Cardiac muscle cell (in vitro differentiated cells and primary cell): ENCODE results near the gene MRPS10. TPM values are rescaled to one million over a fixed set of nuclear protein-coding genes. Genes with fewer than 3 reads are reported as not detected.
A peak's percentile ranks its signal among the peaks of the same experiment; 100 is the strongest.

Source experiments
- DNase-seq, 2 donors: peaks; one replicate each; pipeline versions ENCODE4 v3.0.0 to v3.0.0-alpha.2; 2010 to 2017; ENCODE audit warnings: low read depth in 1 of 2, low spot score in 1 of 2
- H3K27ac ChIP-seq: fragments of 200-600 bp; sonication (generic); 2 replicates; pipeline ENCODE4 v1.5.1; 2016
- H3K27me3 ChIP-seq: fragments of 200-600 bp; sonication (generic); 2 replicates; pipeline ENCODE4 v1.6.0; 2016; ENCODE audit warnings: control low read depth
- H3K36me3 ChIP-seq: fragments of 200-600 bp; sonication (generic); 2 replicates; pipeline ENCODE4 v1.5.1; 2016; ENCODE audit warnings: control low read depth
- H3K4me1 ChIP-seq: fragments of 200-600 bp; sonication (generic); 2 replicates; pipeline ENCODE4 v1.8.1; 2017; ENCODE audit warnings: low read depth, mild to moderate bottlenecking, mixed run types
- H3K4me3 ChIP-seq: fragments of 200-600 bp; sonication (generic); 2 replicates; pipeline ENCODE4 v1.5.1; 2016; ENCODE audit warnings: mild to moderate bottlenecking
- H3K9me3 ChIP-seq: fragments of 200-600 bp; sonication (generic); 2 replicates; pipeline ENCODE4 v1.5.1; 2017; ENCODE audit warnings: low read depth, mild to moderate bottlenecking, control low read depth
- CTCF ChIP-seq: IDR thresholded peaks from 2 replicates; pipeline ENCODE4 v1.5.1; 2012; ENCODE audit warnings: low read depth, mild to moderate bottlenecking, low read length
- polyA plus RNA-seq: library from polyadenylated mRNA; unstranded; fragments of >200 nt; fragmentation: Nextera tagmentation; extraction: Ambion mirVana; gene quantifications from 2 replicates; pipeline ENCODE4 v1.2.1, GENCODE V29; 2016
- total RNA-seq: library from RNA; depleted of rRNA; stranded (reverse); fragments of >200 nt; gene quantifications from 2 replicates; pipeline ENCODE4 v1.2.3, GENCODE V29; 2016

The MRPS10 gene
- total and polyA plus RNA-seq, 2 experiments from 2014 or later: 15.8 to 39.8 TPM

- H3K36me3 ChIP-seq: no peaks in the 10 kb centered on the region
- DNase-seq: no peak
- H3K27ac ChIP-seq: no peak overlapping the region
- H3K4me1 ChIP-seq: peaks cover 6% of the 10 kb centered on the region
- no peak overlapping the region for H3K4me3 ChIP-seq
- no peak for TF ChIP-seq CTCF
- no peaks in the 10 kb centered on the region for H3K9me3 ChIP-seq
- no peaks in the 10 kb centered on the region for H3K27me3 ChIP-seq
These were observed 59.0 kb downstream of the MRPS10 start for GRCh38 chr6:42158631-42159030.

GRCh38 chr6:42158011-42158410, 59.6 kb downstream of the MRPS10 start:
- peak in 1 of 2 donors; percentile 11 for DNase-seq
- no peak for TF ChIP-seq CTCF

More at GRCh38 chr6:42158011-42158410, 59.6 kb downstream of the MRPS10 start:
- Histone ChIP-seq H3K27ac (no peak overlapping the region), H3K27me3 (no peaks in the 10 kb centered on the region), H3K4me1 (peaks cover 6% of the 10 kb centered on the region), H3K4me3 (no peak overlapping the region), H3K9me3 (no peaks in the 10 kb centered on the region), H3K36me3 (no peaks in the 10 kb centered on the region)

Other genes starting within 250 kb of the MRPS10 start
- 26.7 and 31.6 TPM in 2 replicates for gene TAF8, start 167.3 kb downstream of the MRPS10 start, total RNA-seq
- 18.3 and 25.8 TPM in 2 replicates for gene TAF8, start 167.3 kb downstream of the MRPS10 start, polyA plus RNA-seq
- gene C6orf132, start 75.2 kb downstream of the MRPS10 start, total RNA-seq: 1.7 and 2.7 TPM in 2 replicates
- 0.49 and 0.56 TPM in 2 replicates for gene C6orf132, start 75.2 kb downstream of the MRPS10 start, polyA plus RNA-seq
- 0.25 and 0.63 TPM in 2 replicates for gene GUCA1A, start 44.5 kb downstream of the MRPS10 start, total RNA-seq
- 0.75 and 1.1 TPM in 2 replicates for gene GUCA1A, start 44.5 kb downstream of the MRPS10 start, polyA plus RNA-seq
- 0.81 and 1.3 TPM in 2 replicates for gene GUCA1B, start 22.9 kb downstream of the MRPS10 start, total RNA-seq
- gene GUCA1B, start 22.9 kb downstream of the MRPS10 start, polyA plus RNA-seq: 1.0 TPM in 1 of 2 replicates, not detected in the other
- 5.7 and 8.7 TPM in 2 replicates for gene TRERF1, start 234.1 kb upstream of the MRPS10 start, total RNA-seq
- 6.4 and 7.6 TPM in 2 replicates for gene TRERF1, start 234.1 kb upstream of the MRPS10 start, polyA plus RNA-seq